ENCODE measurements around the gene SENP1.

Gene SENP1

GRCh38 chr12:48037267-48037915 lies 68.5 kb downstream of the SENP1 start:
- no peak for TF ChIP-seq Cebpa-rat (IDR thresholded peaks at IDR 0.05)
- Histone ChIP-seq H3K9me3 (replicated peaks in 1 of 11) (no peaks in the 10 kb centered on the region), H3K27ac (no peak overlapping the region), H4K20me1 (no peaks in the 10 kb centered on the region; a peak in 1 of 22 replicates), H3K36me3 (peaks cover 0 to 10% (median 5%) of the 10 kb centered on the region in 11 experiments; a peak in 14 of 22 replicates), H3K4me2 (peak overlapping the region in 3 of 11 experiments; percentile 16 to 71 (median 52); a peak in 5 of 22 replicates), H3K4me1 (peaks cover 0 to 18% (median 0%) of the 10 kb centered on the region in 10 experiments; a peak in 7 of 20 replicates), H3K27me3 (no peaks in the 10 kb centered on the region), H3K4me3 (no peak overlapping the region), H3K9ac (no peak overlapping the region)

- H4K20me1 ChIP-seq: no peaks in the 10 kb centered on the region; a peak in 1 of 22 replicates
- H3K27ac ChIP-seq: no peak overlapping the region
- no peak overlapping the region for H3K4me3 ChIP-seq
- H3K36me3 ChIP-seq: peaks cover 0 to 5% (median 2%) of the 10 kb centered on the region in 11 experiments; a peak in 6 of 22 replicates
- H3K4me1 ChIP-seq: peaks cover 0 to 18% (median 0%) of the 10 kb centered on the region in 10 experiments; a peak in 7 of 20 replicates
- TF ChIP-seq Cebpa-rat (IDR thresholded peaks at IDR 0.05): no peak
- H3K27me3 ChIP-seq: no peaks in the 10 kb centered on the region
- no peak overlapping the region; a peak in 1 of 22 replicates for H3K4me2 ChIP-seq
- no peak overlapping the region for H3K9ac ChIP-seq
- no peaks in the 10 kb centered on the region for H3K9me3 ChIP-seq (replicated peaks in 1 of 11)
Measured at GRCh38 chr12:48036818-48037217, 69.1 kb downstream of the SENP1 start.

- Histone ChIP-seq H3K27me3 (no peaks in the 10 kb centered on the region), H3K4me2 (no peak overlapping the region), H3K9ac (no peak overlapping the region), H3K9me3 (replicated peaks in 1 of 11) (no peaks in the 10 kb centered on the region), H3K27ac (no peak overlapping the region), H3K4me1 (peaks cover 0 to 22% (median 3%) of the 10 kb centered on the region in 10 experiments; a peak in 14 of 20 replicates), H3K36me3 (no peaks in the 10 kb centered on the region), H4K20me1 (no peaks in the 10 kb centered on the region; a peak in 1 of 22 replicates), H3K4me3 (no peak overlapping the region)
- no peak for TF ChIP-seq Cebpa-rat (IDR thresholded peaks at IDR 0.05)
Measured at GRCh38 chr12:48034835-48035805, 70.8 kb downstream of the SENP1 start.

- Histone ChIP-seq H3K36me3 (no peaks in the 10 kb centered on the region), H3K4me3 (no peak overlapping the region), H3K4me1 (peaks cover 15 to 36% (median 20%) of the 10 kb centered on the region in 10 experiments), H3K9ac (no peak overlapping the region), H3K27me3 (no peaks in the 10 kb centered on the region), H3K27ac (no peak overlapping the region), H3K9me3 (replicated peaks in 1 of 11) (no peaks in the 10 kb centered on the region), H4K20me1 (no peaks in the 10 kb centered on the region; a peak in 2 of 22 replicates), H3K4me2 (no peak overlapping the region)
- TF ChIP-seq Cebpa-rat (IDR thresholded peaks at IDR 0.05): no peak
Measured at GRCh38 chr12:48033451-48033850, 72.4 kb downstream of the SENP1 start.

GRCh38 chr12:48032597-48032996 lies 73.3 kb downstream of the SENP1 start:
- no peak for TF ChIP-seq Cebpa-rat (IDR thresholded peaks at IDR 0.05)
- Histone ChIP-seq H3K27me3 (no peaks in the 10 kb centered on the region), H3K9ac (no peak overlapping the region)

GRCh38 chr12:48031135-48031960 lies 74.5 kb downstream of the SENP1 start:
- no peak overlapping the region for H3K27ac ChIP-seq
- H3K4me3 ChIP-seq: no peak overlapping the region
- peaks cover 31 to 41% (median 37%) of the 10 kb centered on the region in 10 experiments for H3K4me1 ChIP-seq
- no peaks in the 10 kb centered on the region for H3K36me3 ChIP-seq
- no peaks in the 10 kb centered on the region for H3K27me3 ChIP-seq
- H3K9me3 ChIP-seq (replicated peaks in 1 of 11): no peaks in the 10 kb centered on the region
- H3K4me2 ChIP-seq: no peak overlapping the region
- no peak for TF ChIP-seq Cebpa-rat (IDR thresholded peaks at IDR 0.05)
- H3K9ac ChIP-seq: no peak overlapping the region
- no peaks in the 10 kb centered on the region; a peak in 2 of 22 replicates for H4K20me1 ChIP-seq

More at GRCh38 chr12:48032597-48032996, 73.3 kb downstream of the SENP1 start:
- Histone ChIP-seq H3K36me3 (no peaks in the 10 kb centered on the region), H3K4me3 (no peak overlapping the region), H3K4me1 (peaks cover 24 to 32% (median 28%) of the 10 kb centered on the region in 10 experiments), H3K4me2 (no peak overlapping the region), H3K9me3 (replicated peaks in 1 of 11) (no peaks in the 10 kb centered on the region), H4K20me1 (no peaks in the 10 kb centered on the region; a peak in 2 of 22 replicates), H3K27ac (no peak overlapping the region)

GRCh38 chr12:48030173-48030650 lies 75.7 kb downstream of the SENP1 start:
- Histone ChIP-seq H3K4me2 (peak overlapping the region in 8 of 11 experiments; percentile 1 to 73 (median 33); a peak in 7 of 22 replicates), H3K4me1 (peaks cover 31 to 42% (median 38%) of the 10 kb centered on the region in 10 experiments), H3K27ac (no peak overlapping the region), H4K20me1 (no peaks in the 10 kb centered on the region; a peak in 2 of 22 replicates), H3K9ac (no peak overlapping the region), H3K4me3 (no peak overlapping the region), H3K27me3 (no peaks in the 10 kb centered on the region), H3K36me3 (no peaks in the 10 kb centered on the region), H3K9me3 (replicated peaks in 1 of 11) (no peaks in the 10 kb centered on the region)
- no peak for TF ChIP-seq Cebpa-rat (IDR thresholded peaks at IDR 0.05)

- H3K9me3 ChIP-seq (replicated peaks in 1 of 11): no peaks in the 10 kb centered on the region
- no peak overlapping the region for H3K4me3 ChIP-seq
- H3K4me2 ChIP-seq: peak overlapping the region in 10 of 11 experiments; percentile 1 to 82 (median 58); a peak in 10 of 22 replicates
- H3K9ac ChIP-seq: no peak overlapping the region
- no peak for TF ChIP-seq Cebpa-rat (IDR thresholded peaks at IDR 0.05)
- no peaks in the 10 kb centered on the region for H3K36me3 ChIP-seq
- H4K20me1 ChIP-seq: no peaks in the 10 kb centered on the region; a peak in 1 of 22 replicates
- no peak overlapping the region for H3K27ac ChIP-seq
- no peaks in the 10 kb centered on the region for H3K27me3 ChIP-seq
- peaks cover 31 to 42% (median 38%) of the 10 kb centered on the region in 10 experiments for H3K4me1 ChIP-seq
Measured at GRCh38 chr12:48029491-48030172, 76.2 kb downstream of the SENP1 start.
